ENCODE measurements around the gene ZSCAN5A. TPM values are rescaled to one million over a fixed set of nuclear protein-coding genes. Genes with fewer than 3 reads are reported as not detected.

ZSCAN5A gene
- total and polyA plus RNA-seq, 9 of the 15 experiments (the other 6 are each of a cell fraction or from before 2014, with no cell fraction given) = 5.8 to 15.3 (median 11.8) TPM

DNA sequence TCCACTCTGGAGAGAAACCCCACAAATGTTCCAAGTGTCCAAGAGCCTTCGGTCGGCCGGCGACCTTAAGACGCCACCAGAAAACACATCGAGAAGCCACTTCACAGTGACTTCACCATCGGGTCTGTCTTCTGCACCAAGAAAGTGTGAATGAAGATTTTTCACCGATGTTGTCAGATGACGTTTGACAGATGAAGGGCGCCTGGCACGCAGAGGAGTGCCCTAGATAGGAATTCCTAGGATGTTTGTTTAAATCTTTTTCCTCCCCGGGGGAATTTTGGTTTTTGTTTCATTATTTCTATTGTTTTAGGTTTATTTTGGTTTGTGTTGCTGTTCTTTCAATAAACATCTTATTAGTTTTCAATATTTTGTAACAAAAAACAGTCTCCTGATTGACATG, 105.5 kb downstream of the ZSCAN5A start:
- no peak for FAIRE-seq
- H3K36me3 ChIP-seq (ENCODE audit: control insufficient read depth, insufficient read depth, low read length) = no peaks in the 10 kb centered on the region
- BruUV-seq (replicated peaks) = no TSS peak
- H3K27ac ChIP-seq (ENCODE audit: extremely low read depth, low read depth, low read length) = no peak overlapping the region
- no peaks in the 10 kb centered on the region; a peak in 1 of 5 replicates for H3K4me1 ChIP-seq (replicated peaks in 1 of 2; ENCODE audit: control insufficient read depth in 2 of 2, insufficient read depth in 2 of 2, low read length in 2 of 2)
- no peaks in the 10 kb centered on the region for H4K20me1 ChIP-seq (replicated peaks; ENCODE audit: control insufficient read depth, insufficient read depth, low read length)
- in situ Hi-C loops (cut with MboI) = no loop called here
- ATAC-seq = no peak
- ChIA-PET POLR2A (no interaction called here), CTCF (ENCODE audit: low intra/inter-chr PET ratio) (no interaction called here)
- no peak overlapping the region for H2AFZ ChIP-seq (ENCODE audit: low read depth, low read length)
- DNase-seq (ENCODE audit: extremely low read depth in 1 of 4, low spot score in 3 of 4) = no peak
- H3K4me3 ChIP-seq = no peak overlapping the region
- no peaks in the 10 kb centered on the region for H3K9me3 ChIP-seq (replicated peaks; ENCODE audit: control insufficient read depth, insufficient read depth, low read depth, low read length)
- TF ChIP-seq TAF7 (tag; IDR thresholded peaks at IDR 0.05) (no peak), SIN3A (IDR thresholded peaks at IDR 0.05; ENCODE audit: borderline replicate concordance in 2 of 2, control insufficient read depth in 1 of 2, low read depth in 2 of 2, low read length in 2 of 2) (no peak), EZH2 (IDR thresholded peaks at IDR 0.05; ENCODE audit: borderline replicate concordance, low read depth, low read length) (no peak), TCF7L2 (IDR thresholded peaks at IDR 0.05; ENCODE audit: low read depth, low read length) (no peak), SNRNP70 (optimal IDR thresholded peaks at IDR 0.05; ENCODE audit: low read depth, low read length) (no peak), MCM7 (IDR thresholded peaks at IDR 0.05) (no peak), STAT5A (IDR thresholded peaks at IDR 0.05; ENCODE audit: borderline replicate concordance, low read length) (no peak), TGIF2 (CRISPR knock-in tag; IDR thresholded peaks at IDR 0.05) (no peak)
- TF ChIP-seq, protein P1, sequence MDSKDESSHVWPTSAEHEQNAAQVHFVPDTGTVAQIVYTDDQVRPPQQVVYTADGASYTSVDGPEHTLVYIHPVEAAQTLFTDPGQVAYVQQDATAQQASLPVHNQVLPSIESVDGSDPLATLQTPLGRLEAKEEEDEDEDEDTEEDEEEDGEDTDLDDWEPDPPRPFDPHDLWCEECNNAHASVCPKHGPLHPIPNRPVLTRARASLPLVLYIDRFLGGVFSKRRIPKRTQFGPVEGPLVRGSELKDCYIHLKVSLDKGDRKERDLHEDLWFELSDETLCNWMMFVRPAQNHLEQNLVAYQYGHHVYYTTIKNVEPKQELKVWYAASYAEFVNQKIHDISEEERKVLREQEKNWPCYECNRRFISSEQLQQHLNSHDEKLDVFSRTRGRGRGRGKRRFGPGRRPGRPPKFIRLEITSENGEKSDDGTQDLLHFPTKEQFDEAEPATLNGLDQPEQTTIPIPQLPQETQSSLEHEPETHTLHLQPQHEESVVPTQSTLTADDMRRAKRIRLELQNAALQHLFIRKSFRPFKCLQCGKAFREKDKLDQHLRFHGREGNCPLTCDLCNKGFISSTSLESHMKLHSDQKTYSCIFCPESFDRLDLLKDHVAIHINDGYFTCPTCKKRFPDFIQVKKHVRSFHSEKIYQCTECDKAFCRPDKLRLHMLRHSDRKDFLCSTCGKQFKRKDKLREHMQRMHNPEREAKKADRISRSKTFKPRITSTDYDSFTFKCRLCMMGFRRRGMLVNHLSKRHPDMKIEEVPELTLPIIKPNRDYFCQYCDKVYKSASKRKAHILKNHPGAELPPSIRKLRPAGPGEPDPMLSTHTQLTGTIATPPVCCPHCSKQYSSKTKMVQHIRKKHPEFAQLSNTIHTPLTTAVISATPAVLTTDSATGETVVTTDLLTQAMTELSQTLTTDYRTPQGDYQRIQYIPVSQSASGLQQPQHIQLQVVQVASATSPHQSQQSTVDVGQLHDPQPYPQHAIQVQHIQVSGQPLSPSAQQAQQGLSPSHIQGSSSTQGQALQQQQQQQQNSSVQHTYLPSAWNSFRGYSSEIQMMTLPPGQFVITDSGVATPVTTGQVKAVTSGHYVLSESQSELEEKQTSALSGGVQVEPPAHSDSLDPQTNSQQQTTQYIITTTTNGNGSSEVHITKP (IDR thresholded peaks at IDR 0.05; ENCODE audit: partially characterized antibody) = no peak
- TF ChIP-seq, protein P2, sequence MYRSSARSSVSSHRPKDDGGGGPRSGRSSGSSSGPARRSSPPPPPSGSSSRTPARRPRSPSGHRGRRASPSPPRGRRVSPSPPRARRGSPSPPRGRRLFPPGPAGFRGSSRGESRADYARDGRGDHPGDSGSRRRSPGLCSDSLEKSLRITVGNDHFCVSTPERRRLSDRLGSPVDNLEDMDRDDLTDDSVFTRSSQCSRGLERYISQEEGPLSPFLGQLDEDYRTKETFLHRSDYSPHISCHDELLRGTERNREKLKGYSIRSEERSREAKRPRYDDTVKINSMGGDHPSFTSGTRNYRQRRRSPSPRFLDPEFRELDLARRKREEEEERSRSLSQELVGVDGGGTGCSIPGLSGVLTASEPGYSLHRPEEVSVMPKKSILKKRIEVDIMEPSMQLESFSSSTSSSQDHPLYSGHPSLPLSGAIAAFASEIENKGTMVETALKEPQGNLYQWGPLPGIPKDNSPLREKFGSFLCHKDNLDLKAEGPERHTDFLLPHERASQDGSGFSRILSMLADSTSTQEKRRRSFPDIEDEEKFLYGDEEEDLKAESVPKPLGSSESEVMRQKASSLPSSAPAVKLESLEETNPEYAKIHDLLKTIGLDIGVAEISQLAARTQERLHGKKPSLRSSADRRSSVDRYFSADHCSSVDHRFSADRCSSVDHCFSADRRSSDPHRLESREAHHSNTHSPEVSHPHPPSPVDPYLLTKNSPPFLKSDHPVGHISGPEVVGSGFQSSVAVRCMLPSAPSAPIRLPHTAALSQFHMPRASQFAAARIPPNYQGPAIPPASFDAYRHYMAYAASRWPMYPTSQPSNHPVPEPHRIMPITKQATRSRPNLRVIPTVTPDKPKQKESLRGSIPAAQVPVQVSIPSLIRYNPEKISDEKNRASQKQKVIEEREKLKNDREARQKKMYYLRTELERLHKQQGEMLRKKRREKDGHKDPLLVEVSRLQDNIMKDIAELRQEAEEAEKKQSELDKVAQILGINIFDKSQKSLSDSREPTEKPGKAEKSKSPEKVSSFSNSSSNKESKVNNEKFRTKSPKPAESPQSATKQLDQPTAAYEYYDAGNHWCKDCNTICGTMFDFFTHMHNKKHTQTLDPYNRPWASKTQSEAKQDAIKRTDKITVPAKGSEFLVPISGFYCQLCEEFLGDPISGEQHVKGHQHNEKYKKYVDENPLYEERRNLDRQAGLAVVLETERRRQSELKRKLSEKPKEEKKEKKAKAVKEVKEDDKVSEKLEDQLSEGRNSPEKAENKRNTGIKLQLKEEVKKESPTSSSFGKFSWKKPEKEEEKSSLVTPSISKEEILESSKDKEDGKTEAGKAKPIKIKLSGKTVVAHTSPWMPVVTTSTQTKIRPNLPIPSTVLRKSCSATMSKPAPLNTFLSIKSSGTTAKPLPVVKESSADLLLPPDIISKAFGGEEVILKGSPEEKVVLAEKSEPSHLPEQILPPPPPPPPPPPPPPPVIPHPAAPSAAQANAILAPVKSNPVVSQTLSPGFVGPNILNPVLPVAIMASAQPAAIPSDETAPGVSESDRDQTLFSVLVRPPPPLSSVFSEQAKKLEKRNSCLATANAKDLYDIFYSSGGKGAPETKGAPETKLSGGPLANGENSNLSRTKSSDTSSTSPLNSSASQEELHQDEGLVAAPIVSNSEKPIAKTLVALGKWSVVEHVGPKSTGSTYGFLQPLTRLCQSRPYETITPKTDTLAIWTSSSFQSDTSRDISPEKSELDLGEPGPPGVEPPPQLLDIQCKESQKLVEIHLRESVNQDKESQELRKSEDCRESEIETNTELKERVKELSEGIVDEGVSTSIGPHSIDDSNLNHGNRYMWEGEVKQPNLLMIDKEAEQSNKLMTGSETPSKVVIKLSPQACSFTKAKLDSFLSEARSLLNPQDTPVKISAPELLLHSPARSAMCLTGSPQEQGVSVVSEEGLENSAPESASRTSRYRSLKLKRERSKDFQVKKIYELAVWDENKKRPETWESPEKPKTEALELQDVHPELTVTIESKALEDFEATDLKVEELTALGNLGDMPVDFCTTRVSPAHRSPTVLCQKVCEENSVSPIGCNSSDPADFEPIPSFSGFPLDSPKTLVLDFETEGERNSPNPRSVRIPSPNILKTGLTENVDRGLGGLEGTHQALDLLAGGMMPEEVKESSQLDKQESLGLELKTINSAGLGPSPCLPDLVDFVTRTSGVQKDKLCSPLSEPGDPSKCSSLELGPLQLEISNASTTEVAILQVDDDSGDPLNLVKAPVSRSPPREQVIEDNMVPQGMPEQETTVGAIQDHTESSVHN (IDR thresholded peaks at IDR 0.05; ENCODE audit: borderline replicate concordance in 1 of 2, low read depth in 1 of 2) = no peak
- H3K79me2 ChIP-seq (ENCODE audit: control insufficient read depth, insufficient read depth, low read length) = no peaks in the 10 kb centered on the region
- H3K27me3 ChIP-seq (ENCODE audit: control insufficient read depth in 2 of 2, insufficient read depth in 2 of 2, low read length in 2 of 2) = peaks cover 4 to 8% of the 10 kb centered on the region in 2 experiments
- WGBS (ENCODE audit: insufficient coverage, low coverage, missing lambda C conversion rate) = 37% methylated on average over 12 of the region's 12 CpGs
- intact Hi-C loops (cut with micrococcal nuclease) = no loop called here
- H3K4me2 ChIP-seq (ENCODE audit: insufficient read depth, low read length) = no peak overlapping the region
- H3K9ac ChIP-seq (ENCODE audit: insufficient read depth in 1 of 2, low read depth in 2 of 2, low read length in 2 of 2) = no peak overlapping the region
- no peaks in the 10 kb centered on the region for H3K9me1 ChIP-seq (ENCODE audit: control insufficient read depth, insufficient read depth, low read length)

Data from K562 (cell line).